Duodenal mucosa (tissue), 2 donors: Measurements from ENCODE around the gene EPHA3.

Source experiments
- H3K27ac ChIP-seq: one replicate; pipeline ENCODE4 v1.7.0; 2013; ENCODE audit warnings: low read depth, low read length
- H3K27me3 ChIP-seq, 2 donors: one replicate each; pipeline ENCODE4 v1.7.0; 2013; ENCODE audit warnings: low read length in 2 of 2, control low read depth in 1 of 2; ENCODE audit not compliant: insufficient read depth in 2 of 2, control insufficient read depth in 1 of 2
- H3K36me3 ChIP-seq, 2 donors: one replicate each; pipeline ENCODE4 v1.7.0; 2013; ENCODE audit warnings: low read length in 2 of 2, control low read depth in 1 of 2; ENCODE audit not compliant: insufficient read depth in 2 of 2, control insufficient read depth in 1 of 2
- H3K4me1 ChIP-seq, 2 donors: one replicate each; pipeline ENCODE4 v1.7.0; 2013; ENCODE audit warnings: low read length in 2 of 2, control low read depth in 1 of 2; ENCODE audit not compliant: insufficient read depth in 2 of 2, control insufficient read depth in 1 of 2
- H3K4me3 ChIP-seq, 2 donors: one replicate each; pipeline ENCODE4 v1.7.0; 2013; ENCODE audit warnings: low read length in 2 of 2, low read depth in 1 of 2
- H3K9ac ChIP-seq, 2 donors: one replicate each; pipeline ENCODE4 v1.7.0; 2013; ENCODE audit warnings: low read length in 2 of 2, low read depth in 1 of 2
- H3K9me3 ChIP-seq, 2 donors: one replicate each; pipeline ENCODE4 v1.7.0; 2013; ENCODE audit warnings: low read length in 2 of 2, control low read depth in 1 of 2; ENCODE audit not compliant: control insufficient read depth in 1 of 2

Gene EPHA3

GRCh38 chr3:89107461-89108290 is at the start of gene EPHA3:
EPHA3 (plus strand) TSS chr3:89107621; CDS start chr3:89107749, 128 bp downstream.
- peak within 1 kb of the TSS in 1 of 2 donors; percentile 35 for H3K9ac ChIP-seq
- no peaks in the 10 kb centered on the region for H3K9me3 ChIP-seq
- H3K27ac ChIP-seq, result no peak within 1 kb of the TSS
- peaks cover 0 to 15% of the 10 kb centered on the region in 2 donors for H3K27me3 ChIP-seq
- peak within 1 kb of the TSS; percentile 69 to 74 for H3K4me3 ChIP-seq
- H3K4me1 ChIP-seq, result peaks cover 7 to 8% of the 10 kb centered on the region in 2 donors
- no peaks in the 10 kb centered on the region for H3K36me3 ChIP-seq

GRCh38 chr3:89058371-89058770 is 49.0 kb upstream of the EPHA3 start:
- H3K27ac ChIP-seq, result no peak overlapping the region
- H3K4me1 ChIP-seq, result no peaks in the 10 kb centered on the region
- no peaks in the 10 kb centered on the region for H3K36me3 ChIP-seq
- no peaks in the 10 kb centered on the region for H3K9me3 ChIP-seq
- H3K4me3 ChIP-seq, result no peak overlapping the region
- no peak overlapping the region for H3K9ac ChIP-seq
- no peaks in the 10 kb centered on the region for H3K27me3 ChIP-seq

GRCh38 chr3:89059211-89059925 is 48.1 kb upstream of the EPHA3 start:
- Histone ChIP-seq H3K27ac (no peak overlapping the region), H3K9me3 (no peaks in the 10 kb centered on the region), H3K36me3 (no peaks in the 10 kb centered on the region), H3K9ac (no peak overlapping the region), H3K4me1 (no peaks in the 10 kb centered on the region), H3K4me3 (no peak overlapping the region), H3K27me3 (no peaks in the 10 kb centered on the region)

GRCh38 chr3:89061259-89061658 is 46.2 kb upstream of the EPHA3 start:
- no peak overlapping the region for H3K27ac ChIP-seq
- H3K4me3 ChIP-seq, result no peak overlapping the region
- no peaks in the 10 kb centered on the region for H3K9me3 ChIP-seq
- no peak overlapping the region for H3K9ac ChIP-seq
- no peaks in the 10 kb centered on the region for H3K4me1 ChIP-seq
- H3K27me3 ChIP-seq, result no peaks in the 10 kb centered on the region
- H3K36me3 ChIP-seq, result no peaks in the 10 kb centered on the region

GRCh38 chr3:89067736-89068135 is 39.7 kb upstream of the EPHA3 start:
- no peak overlapping the region for H3K4me3 ChIP-seq
- no peaks in the 10 kb centered on the region for H3K9me3 ChIP-seq
- no peak overlapping the region for H3K27ac ChIP-seq
- no peaks in the 10 kb centered on the region for H3K4me1 ChIP-seq
- no peaks in the 10 kb centered on the region for H3K27me3 ChIP-seq
- no peak overlapping the region for H3K9ac ChIP-seq
- H3K36me3 ChIP-seq, result no peaks in the 10 kb centered on the region

- Histone ChIP-seq H3K9ac (no peak overlapping the region), H3K36me3 (no peaks in the 10 kb centered on the region), H3K4me1 (no peaks in the 10 kb centered on the region), H3K27ac (no peak overlapping the region), H3K9me3 (no peaks in the 10 kb centered on the region), H3K27me3 (no peaks in the 10 kb centered on the region), H3K4me3 (no peak overlapping the region)
Observed at GRCh38 chr3:89072642-89073041, 34.8 kb upstream of the EPHA3 start.

GRCh38 chr3:89079944-89080343 is 27.5 kb upstream of the EPHA3 start:
- Histone ChIP-seq H3K27me3 (no peaks in the 10 kb centered on the region), H3K36me3 (no peaks in the 10 kb centered on the region), H3K4me1 (no peaks in the 10 kb centered on the region), H3K27ac (no peak overlapping the region), H3K4me3 (no peak overlapping the region), H3K9ac (no peak overlapping the region), H3K9me3 (no peaks in the 10 kb centered on the region)

GRCh38 chr3:89087851-89088250 is 19.6 kb upstream of the EPHA3 start:
- Histone ChIP-seq H3K9ac (no peak overlapping the region), H3K4me1 (no peaks in the 10 kb centered on the region), H3K36me3 (no peaks in the 10 kb centered on the region), H3K4me3 (no peak overlapping the region), H3K27me3 (no peaks in the 10 kb centered on the region), H3K27ac (no peak overlapping the region), H3K9me3 (no peaks in the 10 kb centered on the region)

- H3K27ac ChIP-seq, result no peak overlapping the region
- H3K4me3 ChIP-seq, result no peak overlapping the region
- H3K9ac ChIP-seq, result no peak overlapping the region
- no peaks in the 10 kb centered on the region for H3K4me1 ChIP-seq
- no peaks in the 10 kb centered on the region for H3K36me3 ChIP-seq
- no peaks in the 10 kb centered on the region for H3K27me3 ChIP-seq
- no peaks in the 10 kb centered on the region for H3K9me3 ChIP-seq
Observed at GRCh38 chr3:89098173-89098572, 9.2 kb upstream of the EPHA3 start.

GRCh38 chr3:89098964-89099585 is 8.3 kb upstream of the EPHA3 start:
- Histone ChIP-seq H3K36me3 (no peaks in the 10 kb centered on the region), H3K27me3 (no peaks in the 10 kb centered on the region), H3K4me1 (no peaks in the 10 kb centered on the region), H3K9ac (no peak overlapping the region), H3K9me3 (no peaks in the 10 kb centered on the region), H3K4me3 (no peak overlapping the region), H3K27ac (no peak overlapping the region)
